K562 (cell line): ENCODE data around the gene MAN1A1. TPM values are rescaled to one million over a fixed set of nuclear protein-coding genes. Genes with fewer than 3 reads are reported as not detected.

Experiments used
- CBX3 ChIP-seq, 2 experiments: IDR thresholded peaks; 1 replicate in 1 of 2; 2 replicates in 1 of 2; pipeline ENCODE4 v1.6.1; 2012; ENCODE audit warnings: inconsistent platforms in 2 of 2, low read length in 2 of 2, borderline replicate concordance in 1 of 2, control low read depth in 1 of 2
- ESRRA ChIP-seq: fragments of 450-650 bp; IDR thresholded peaks from 2 replicates; pipeline ENCODE4 v1.6.1; 2014; ENCODE audit warnings: low read depth, mild to moderate bottlenecking, moderate library complexity, borderline replicate concordance
- GATAD2B ChIP-seq: fragments of 450-650 bp; IDR thresholded peaks from 2 replicates; pipeline ENCODE4 v1.6.1; 2017; ENCODE audit warnings: mild to moderate bottlenecking, borderline replicate concordance
- POU5F1 ChIP-seq: fragments of 150-350 bp; IDR thresholded peaks from 2 replicates; pipeline ENCODE4 v1.6.1; 2014; ENCODE audit warnings: borderline replicate concordance, low read length, low read depth, mild to moderate bottlenecking; ENCODE audit not compliant: partially characterized antibody
- RBBP5 ChIP-seq: fragments of 200-600 bp; sonication (generic); IDR thresholded peaks from 2 replicates; pipeline ENCODE4 v1.6.1; 2012; ENCODE audit warnings: borderline replicate concordance, mild to moderate bottlenecking, low read length, control low read depth, inconsistent platforms; ENCODE audit not compliant: insufficient read depth, poor library complexity, severe bottlenecking
- RFX7 ChIP-seq: fragments of 250-450 bp; sonication (Bioruptor Pico); IDR thresholded peaks from 2 replicates; pipeline ENCODE4 v1.5.1; 2021; ENCODE audit warnings: mild to moderate bottlenecking
- SLC30A9 ChIP-seq: fragments of 250-450 bp; sonication (Bioruptor Pico); IDR thresholded peaks from 2 replicates; pipeline ENCODE4 v1.8.0; 2022; ENCODE audit warnings: mild to moderate bottlenecking, moderate library complexity
- SMARCC2 ChIP-seq: fragments of 450-650 bp; IDR thresholded peaks from 2 replicates; pipeline ENCODE4 v1.6.1; 2017; ENCODE audit warnings: antibody characterized with exemption, moderate library complexity, mild to moderate bottlenecking, low read depth
- ZNF124 ChIP-seq: sonication (generic); formaldehyde crosslinking; IDR thresholded peaks from 2 replicates; pipeline ENCODE4 v1.8.1; 2022; ENCODE audit warnings: missing genetic modification reagents
- ZNF444 ChIP-seq: fragments of 250-450 bp; sonication (Bioruptor Pico); IDR thresholded peaks from 2 replicates; pipeline ENCODE4 v1.4.0; 2020; ENCODE audit warnings: mild to moderate bottlenecking, moderate library complexity
- ZNF717 ChIP-seq: fragments of 250-450 bp; sonication (Bioruptor Pico); IDR thresholded peaks from 2 replicates; pipeline ENCODE4 v1.5.0; 2021
- polyA plus RNA-seq, 8 experiments: library from polyadenylated mRNA; depleted of rRNA in 4 of 8; stranded (reverse) in 5 of 8; unstranded in 3 of 8; fragments of >200 nt; fragmentation: Nextera tagmentation in 2 of 8; fragmentation: Illumina TruSeq in 1 of 8; extraction: Ambion mirVana in 2 of 8; extraction: Trizol in 1 of 8; gene quantifications; 2 replicates each; pipeline versions ENCODE4 v1.2.1 to v1.2.3, GENCODE V29; 2011 to 2014; ENCODE audit warnings: inconsistent platforms in 1 of 8, missing spikeins in 1 of 8
- total RNA-seq, 7 experiments: library from RNA; depleted of rRNA in 6 of 7; stranded (reverse); fragments of >200 nt in 6 of 7; fragmentation: Illumina TruSeq in 2 of 7; extraction: Trizol in 2 of 7; gene quantifications; 2 replicates each; pipeline versions ENCODE4 v1.2.1 to v1.2.3, GENCODE V29; 2011 to 2021; ENCODE audit warnings: low replicate concordance in 1 of 7
- TF ChIP-seq, protein P1 (sequence below): fragments of 450-650 bp; IDR thresholded peaks from 2 replicates; pipeline ENCODE4 v1.6.1; 2016; ENCODE audit warnings: borderline replicate concordance
- TF ChIP-seq, protein P2 (sequence below): fragments of 250-450 bp; sonication (Bioruptor Pico); IDR thresholded peaks from 2 replicates; pipeline ENCODE4 v1.5.0; 2021; ENCODE audit warnings: mild to moderate bottlenecking, moderate library complexity
- TF ChIP-seq, protein P3 (sequence below), 2 experiments: fragments of 450-650 bp in 1 of 2; IDR thresholded peaks; 2 replicates each; pipeline ENCODE4 v1.6.1; 2011 to 2017; ENCODE audit warnings: low read depth in 2 of 2, antibody characterized with exemption in 1 of 2, borderline replicate concordance in 1 of 2, low read length in 1 of 2, mild to moderate bottlenecking in 1 of 2, mixed read lengths in 1 of 2; ENCODE audit not compliant: control insufficient read depth in 1 of 2
- TF ChIP-seq, protein P4 (sequence below): fragments of 250-450 bp; sonication (Bioruptor Pico); IDR thresholded peaks from 2 replicates; pipeline ENCODE4 v1.8.0; 2021; ENCODE audit warnings: moderate library complexity, mild to moderate bottlenecking, inconsistent platforms
- TF ChIP-seq, protein P5 (sequence below): fragments of 250-450 bp; sonication (Bioruptor Pico); IDR thresholded peaks from 2 replicates; pipeline ENCODE4 v1.6.1; 2021; ENCODE audit warnings: mild to moderate bottlenecking

MAN1A1 gene
- total and polyA plus RNA-seq, 9 of the 15 experiments (the other 6 are each of a cell fraction or from before 2014, with no cell fraction given) = 24.5 to 78.4 (median 59.7) TPM

DNA sequence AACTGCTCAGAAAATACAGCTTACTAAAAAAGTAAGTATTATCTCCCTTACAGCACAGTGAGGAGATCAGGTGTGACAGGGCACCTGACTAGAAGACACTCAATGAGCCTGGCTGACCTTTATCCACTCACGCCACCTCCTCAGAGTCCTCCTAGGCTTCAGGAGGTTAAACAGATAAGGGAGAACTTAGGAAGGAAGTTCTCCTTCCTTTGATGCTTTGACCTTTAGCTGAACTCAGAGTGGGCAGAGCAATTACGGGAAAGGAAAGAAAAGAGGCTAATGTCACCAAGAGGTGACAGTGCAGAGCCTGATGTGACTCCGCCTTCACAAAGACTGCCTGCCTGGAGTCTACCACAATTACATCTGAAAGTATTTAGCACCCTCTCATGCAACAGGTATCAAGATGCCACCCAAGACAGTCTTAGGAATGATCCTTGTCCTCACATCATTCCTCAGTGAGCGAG is 36.7 kb downstream of the MAN1A1 start (continued):
- TF ChIP-seq, protein P1, sequence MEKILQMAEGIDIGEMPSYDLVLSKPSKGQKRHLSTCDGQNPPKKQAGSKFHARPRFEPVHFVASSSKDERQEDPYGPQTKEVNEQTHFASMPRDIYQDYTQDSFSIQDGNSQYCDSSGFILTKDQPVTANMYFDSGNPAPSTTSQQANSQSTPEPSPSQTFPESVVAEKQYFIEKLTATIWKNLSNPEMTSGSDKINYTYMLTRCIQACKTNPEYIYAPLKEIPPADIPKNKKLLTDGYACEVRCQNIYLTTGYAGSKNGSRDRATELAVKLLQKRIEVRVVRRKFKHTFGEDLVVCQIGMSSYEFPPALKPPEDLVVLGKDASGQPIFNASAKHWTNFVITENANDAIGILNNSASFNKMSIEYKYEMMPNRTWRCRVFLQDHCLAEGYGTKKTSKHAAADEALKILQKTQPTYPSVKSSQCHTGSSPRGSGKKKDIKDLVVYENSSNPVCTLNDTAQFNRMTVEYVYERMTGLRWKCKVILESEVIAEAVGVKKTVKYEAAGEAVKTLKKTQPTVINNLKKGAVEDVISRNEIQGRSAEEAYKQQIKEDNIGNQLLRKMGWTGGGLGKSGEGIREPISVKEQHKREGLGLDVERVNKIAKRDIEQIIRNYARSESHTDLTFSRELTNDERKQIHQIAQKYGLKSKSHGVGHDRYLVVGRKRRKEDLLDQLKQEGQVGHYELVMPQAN = no peak
- peak; percentile 26; the same call in 1 of the 2 replicates for TF ChIP-seq SMARCC2
- TF ChIP-seq, protein P2, sequence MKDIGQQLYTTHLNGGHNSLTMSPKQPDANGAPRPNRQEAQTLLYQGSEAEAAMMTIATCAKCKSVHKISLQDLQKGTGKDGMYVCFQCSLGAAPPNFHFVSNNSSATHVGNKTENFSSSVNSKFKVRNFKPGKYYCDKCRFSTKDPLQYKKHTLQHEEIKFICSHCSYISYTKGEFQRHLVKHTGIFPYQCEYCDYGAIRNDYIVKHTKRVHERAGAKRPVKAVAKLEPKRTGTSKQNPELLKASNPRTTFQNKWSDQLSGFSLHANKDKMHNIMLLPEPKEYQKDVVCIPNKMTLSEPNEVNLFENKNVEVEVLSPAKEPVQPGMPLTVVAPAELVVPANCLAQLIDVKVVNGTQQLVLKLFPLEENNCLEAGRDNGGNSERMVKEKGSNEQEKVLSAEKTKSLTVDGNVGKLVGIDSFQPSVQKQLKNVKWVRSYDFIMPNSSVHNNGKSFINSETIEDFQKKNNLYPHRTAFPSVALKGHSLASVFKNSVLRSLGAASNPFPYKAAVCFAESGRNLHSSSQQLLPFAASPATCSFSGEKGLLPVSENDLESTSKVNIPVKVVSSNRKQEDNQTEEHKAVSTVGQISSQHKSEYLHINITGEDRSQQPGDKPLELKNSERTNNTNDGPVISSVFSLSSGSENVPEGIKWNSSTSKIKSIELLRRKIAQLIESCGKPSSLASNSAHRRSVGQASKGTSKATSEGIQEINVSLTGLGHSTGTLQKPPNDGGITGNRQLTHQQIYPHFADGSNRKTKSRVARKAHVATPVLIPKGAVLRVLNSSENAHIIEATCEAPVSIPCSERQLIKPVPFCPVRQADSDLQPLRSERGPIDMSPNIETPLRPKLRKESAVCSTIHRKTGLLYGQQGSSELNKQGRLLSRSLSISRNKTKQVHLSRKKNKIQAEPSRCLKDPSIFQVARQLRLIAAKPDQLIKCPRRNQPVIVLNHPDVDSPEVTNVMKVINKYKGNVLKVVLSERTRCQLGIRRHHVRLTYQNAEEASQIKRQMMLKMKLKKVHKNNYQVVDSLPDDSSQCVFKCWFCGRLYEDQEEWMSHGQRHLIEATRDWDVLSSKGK = no peak
- no peak for TF ChIP-seq ZNF124 (CRISPR knock-in tag)
- TF ChIP-seq POU5F1 = no peak
- TF ChIP-seq RBBP5 = no peak
- TF ChIP-seq RFX7 (CRISPR knock-in tag) = no peak
- peak in 1 of 2 experiments; percentile 69; a peak in 1 of 3 replicates for TF ChIP-seq CBX3 (IDR thresholded peaks at IDR 0.05; ENCODE audit: borderline replicate concordance in 1 of 2, low read length in 2 of 2)
- TF ChIP-seq, protein P3, sequence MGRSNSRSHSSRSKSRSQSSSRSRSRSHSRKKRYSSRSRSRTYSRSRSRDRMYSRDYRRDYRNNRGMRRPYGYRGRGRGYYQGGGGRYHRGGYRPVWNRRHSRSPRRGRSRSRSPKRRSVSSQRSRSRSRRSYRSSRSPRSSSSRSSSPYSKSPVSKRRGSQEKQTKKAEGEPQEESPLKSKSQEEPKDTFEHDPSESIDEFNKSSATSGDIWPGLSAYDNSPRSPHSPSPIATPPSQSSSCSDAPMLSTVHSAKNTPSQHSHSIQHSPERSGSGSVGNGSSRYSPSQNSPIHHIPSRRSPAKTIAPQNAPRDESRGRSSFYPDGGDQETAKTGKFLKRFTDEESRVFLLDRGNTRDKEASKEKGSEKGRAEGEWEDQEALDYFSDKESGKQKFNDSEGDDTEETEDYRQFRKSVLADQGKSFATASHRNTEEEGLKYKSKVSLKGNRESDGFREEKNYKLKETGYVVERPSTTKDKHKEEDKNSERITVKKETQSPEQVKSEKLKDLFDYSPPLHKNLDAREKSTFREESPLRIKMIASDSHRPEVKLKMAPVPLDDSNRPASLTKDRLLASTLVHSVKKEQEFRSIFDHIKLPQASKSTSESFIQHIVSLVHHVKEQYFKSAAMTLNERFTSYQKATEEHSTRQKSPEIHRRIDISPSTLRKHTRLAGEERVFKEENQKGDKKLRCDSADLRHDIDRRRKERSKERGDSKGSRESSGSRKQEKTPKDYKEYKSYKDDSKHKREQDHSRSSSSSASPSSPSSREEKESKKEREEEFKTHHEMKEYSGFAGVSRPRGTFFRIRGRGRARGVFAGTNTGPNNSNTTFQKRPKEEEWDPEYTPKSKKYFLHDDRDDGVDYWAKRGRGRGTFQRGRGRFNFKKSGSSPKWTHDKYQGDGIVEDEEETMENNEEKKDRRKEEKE (IDR thresholded peaks at IDR 0.05; ENCODE audit: borderline replicate concordance in 1 of 2, control insufficient read depth in 1 of 2, low read depth in 2 of 2, low read length in 1 of 2) = 0 out of 4 replicates have a peak, but pooled peaks of 1 of the 2 experiments have one; percentile 64
- no peak for TF ChIP-seq SLC30A9 (CRISPR knock-in tag)
- TF ChIP-seq, protein P4, sequence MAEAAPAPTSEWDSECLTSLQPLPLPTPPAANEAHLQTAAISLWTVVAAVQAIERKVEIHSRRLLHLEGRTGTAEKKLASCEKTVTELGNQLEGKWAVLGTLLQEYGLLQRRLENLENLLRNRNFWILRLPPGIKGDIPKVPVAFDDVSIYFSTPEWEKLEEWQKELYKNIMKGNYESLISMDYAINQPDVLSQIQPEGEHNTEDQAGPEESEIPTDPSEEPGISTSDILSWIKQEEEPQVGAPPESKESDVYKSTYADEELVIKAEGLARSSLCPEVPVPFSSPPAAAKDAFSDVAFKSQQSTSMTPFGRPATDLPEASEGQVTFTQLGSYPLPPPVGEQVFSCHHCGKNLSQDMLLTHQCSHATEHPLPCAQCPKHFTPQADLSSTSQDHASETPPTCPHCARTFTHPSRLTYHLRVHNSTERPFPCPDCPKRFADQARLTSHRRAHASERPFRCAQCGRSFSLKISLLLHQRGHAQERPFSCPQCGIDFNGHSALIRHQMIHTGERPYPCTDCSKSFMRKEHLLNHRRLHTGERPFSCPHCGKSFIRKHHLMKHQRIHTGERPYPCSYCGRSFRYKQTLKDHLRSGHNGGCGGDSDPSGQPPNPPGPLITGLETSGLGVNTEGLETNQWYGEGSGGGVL (CRISPR knock-in tag) = no peak
- TF ChIP-seq, protein P5, sequence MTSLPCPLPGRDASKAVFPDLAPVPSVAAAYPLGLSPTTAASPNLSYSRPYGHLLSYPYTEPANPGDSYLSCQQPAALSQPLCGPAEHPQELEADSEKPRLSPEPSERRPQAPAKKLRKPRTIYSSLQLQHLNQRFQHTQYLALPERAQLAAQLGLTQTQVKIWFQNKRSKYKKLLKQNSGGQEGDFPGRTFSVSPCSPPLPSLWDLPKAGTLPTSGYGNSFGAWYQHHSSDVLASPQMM (CRISPR knock-in tag) = no peak
- no peak for TF ChIP-seq ZNF444
- peak; percentile 40; the same call in 1 of the 2 replicates for TF ChIP-seq GATAD2B
- TF ChIP-seq ZNF717 (CRISPR knock-in tag) = no peak
- TF ChIP-seq ESRRA = peak; percentile 98
